ENCODE data around the gene SLC7A10.

DNA sequence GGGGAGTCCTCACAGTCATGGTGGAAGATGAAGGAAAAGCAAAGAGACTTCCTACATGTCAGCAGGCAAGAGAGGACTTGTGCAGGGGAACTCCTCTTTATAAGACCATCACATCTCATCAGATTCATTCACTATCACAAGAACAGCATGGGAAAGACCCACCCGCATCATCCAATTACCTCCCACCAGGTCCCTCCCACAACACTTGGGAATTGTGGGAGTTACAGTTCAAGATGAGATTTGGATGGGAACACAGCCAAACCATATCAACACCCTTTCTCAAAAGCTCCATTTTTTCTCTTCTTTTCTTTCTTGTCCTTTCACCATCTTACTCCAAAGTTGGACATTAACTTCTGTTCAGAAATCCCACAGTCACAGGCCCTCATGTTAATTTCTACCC lies 36.2 kb downstream of the SLC7A10 start:
- TF ChIP-seq, protein P1, sequence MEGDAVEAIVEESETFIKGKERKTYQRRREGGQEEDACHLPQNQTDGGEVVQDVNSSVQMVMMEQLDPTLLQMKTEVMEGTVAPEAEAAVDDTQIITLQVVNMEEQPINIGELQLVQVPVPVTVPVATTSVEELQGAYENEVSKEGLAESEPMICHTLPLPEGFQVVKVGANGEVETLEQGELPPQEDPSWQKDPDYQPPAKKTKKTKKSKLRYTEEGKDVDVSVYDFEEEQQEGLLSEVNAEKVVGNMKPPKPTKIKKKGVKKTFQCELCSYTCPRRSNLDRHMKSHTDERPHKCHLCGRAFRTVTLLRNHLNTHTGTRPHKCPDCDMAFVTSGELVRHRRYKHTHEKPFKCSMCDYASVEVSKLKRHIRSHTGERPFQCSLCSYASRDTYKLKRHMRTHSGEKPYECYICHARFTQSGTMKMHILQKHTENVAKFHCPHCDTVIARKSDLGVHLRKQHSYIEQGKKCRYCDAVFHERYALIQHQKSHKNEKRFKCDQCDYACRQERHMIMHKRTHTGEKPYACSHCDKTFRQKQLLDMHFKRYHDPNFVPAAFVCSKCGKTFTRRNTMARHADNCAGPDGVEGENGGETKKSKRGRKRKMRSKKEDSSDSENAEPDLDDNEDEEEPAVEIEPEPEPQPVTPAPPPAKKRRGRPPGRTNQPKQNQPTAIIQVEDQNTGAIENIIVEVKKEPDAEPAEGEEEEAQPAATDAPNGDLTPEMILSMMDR (IDR thresholded peaks at IDR 0.05; ENCODE audit: low read length), result no peak
- TF ChIP-seq EZH2 (IDR thresholded peaks at IDR 0.05; ENCODE audit: borderline replicate concordance, low read length), result no peak

Data from OCI-LY1 (cell line).